Esophagus muscularis mucosa (tissue), 4 donors: ENCODE data around the gene PTX4.

Source experiments
- CTCF ChIP-seq, 3 experiments: fragments of 200-600 bp in 2 of 3; fragments of 450-650 bp in 1 of 3; sonication (generic) in 2 of 3; IDR thresholded peaks; one replicate each; pipeline ENCODE4 v1.5.1; 2017 to 2019; ENCODE audit warnings: antibody characterized with exemption in 3 of 3, mild to moderate bottlenecking in 2 of 3, moderate library complexity in 1 of 3
- EP300 ChIP-seq: sonication (generic); formaldehyde crosslinking; IDR thresholded peaks from one replicate; pipeline ENCODE4 v1.6.1; 2017; ENCODE audit warnings: antibody characterized with exemption
- POLR2A ChIP-seq: fragments of 450-650 bp; IDR thresholded peaks from one replicate; pipeline ENCODE4 v1.6.1; 2017; ENCODE audit warnings: antibody characterized with exemption, moderate library complexity, mild to moderate bottlenecking, low read depth
- POLR2AphosphoS5 ChIP-seq, 2 donors: sonication (generic); formaldehyde crosslinking; IDR thresholded peaks; one replicate each; pipeline ENCODE4 v1.6.1; 2017; ENCODE audit warnings: antibody characterized with exemption in 2 of 2

- TF ChIP-seq CTCF (IDR thresholded peaks at IDR 0.05) (no peak), POLR2A (no peak), EP300 (no peak), POLR2AphosphoS5 (IDR thresholded peaks at IDR 0.05) (no peak)
Measured at GRCh38 chr16:1518626-1519135, 29.9 kb upstream of the PTX4 start.
